ENCODE measurements around the gene SORCS3. TPM values are rescaled to one million over a fixed set of nuclear protein-coding genes. Genes with fewer than 3 reads are reported as not detected.
A peak's percentile ranks its signal among the peaks of the same experiment; 100 is the strongest.

Gene SORCS3
- total and polyA plus RNA-seq, 4 donors = 0.93 TPM; not detected in 3

DNA sequence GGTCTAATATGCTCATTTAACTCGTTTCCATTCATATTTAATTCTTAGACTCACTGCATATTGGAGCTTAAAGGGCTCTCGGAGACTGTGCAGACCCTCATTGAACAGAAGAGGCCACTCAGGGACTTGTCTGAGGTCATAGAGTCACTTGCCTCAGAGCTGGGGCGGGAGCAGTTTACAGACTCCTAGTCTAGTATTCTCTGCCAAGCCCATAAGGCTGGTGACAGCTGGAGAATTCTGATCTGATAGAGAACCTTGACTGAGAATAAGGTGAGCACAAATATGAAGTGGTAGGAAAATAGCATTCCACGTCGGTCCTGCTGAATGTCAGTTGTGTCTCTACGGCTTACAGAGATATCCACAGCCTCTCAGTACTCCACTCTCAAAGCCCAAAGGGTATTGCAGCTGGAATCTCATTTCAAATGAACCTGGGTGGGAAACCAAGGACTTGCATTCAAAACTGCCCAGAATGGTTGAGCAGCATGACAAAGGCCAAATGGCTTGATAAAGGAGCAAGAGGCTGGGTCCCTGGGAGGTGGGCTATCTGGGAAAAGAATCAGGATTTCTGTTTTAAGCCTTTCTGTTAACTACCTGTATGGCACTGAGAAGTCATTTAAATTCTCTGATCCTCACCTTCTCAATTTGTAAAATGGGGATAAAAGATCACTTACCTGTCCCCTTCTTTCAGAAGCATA, 283.2 kb downstream of the SORCS3 start:
- no peak overlapping the region for H3K4me3 ChIP-seq (ENCODE audit: low read depth in 1 of 3, low read length in 3 of 3)
- TF ChIP-seq EGR1 (IDR thresholded peaks at IDR 0.05; ENCODE audit: low read depth in 2 of 2) (no peak), GABPA (IDR thresholded peaks at IDR 0.05 in 1 of 2, conservative IDR thresholded peaks at IDR 0.05 in 1 of 2) (no peak), FOXA1 (IDR thresholded peaks at IDR 0.05) (no peak), TAF1 (conservative IDR thresholded peaks at IDR 0.05) (no peak), JUND (IDR thresholded peaks at IDR 0.05) (no peak), HNF4A (conservative IDR thresholded peaks at IDR 0.05) (no peak), NR2F2 (IDR thresholded peaks at IDR 0.05) (no peak), FOXA2 (IDR thresholded peaks at IDR 0.05) (no peak), YY1 (IDR thresholded peaks at IDR 0.05) (no peak), RXRA (IDR thresholded peaks at IDR 0.05) (no peak), SP1 (IDR thresholded peaks at IDR 0.05) (no peak)
- TF ChIP-seq, protein P1, sequence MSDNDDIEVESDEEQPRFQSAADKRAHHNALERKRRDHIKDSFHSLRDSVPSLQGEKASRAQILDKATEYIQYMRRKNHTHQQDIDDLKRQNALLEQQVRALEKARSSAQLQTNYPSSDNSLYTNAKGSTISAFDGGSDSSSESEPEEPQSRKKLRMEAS (IDR thresholded peaks at IDR 0.05) = no peak
- TF ChIP-seq, protein P2, sequence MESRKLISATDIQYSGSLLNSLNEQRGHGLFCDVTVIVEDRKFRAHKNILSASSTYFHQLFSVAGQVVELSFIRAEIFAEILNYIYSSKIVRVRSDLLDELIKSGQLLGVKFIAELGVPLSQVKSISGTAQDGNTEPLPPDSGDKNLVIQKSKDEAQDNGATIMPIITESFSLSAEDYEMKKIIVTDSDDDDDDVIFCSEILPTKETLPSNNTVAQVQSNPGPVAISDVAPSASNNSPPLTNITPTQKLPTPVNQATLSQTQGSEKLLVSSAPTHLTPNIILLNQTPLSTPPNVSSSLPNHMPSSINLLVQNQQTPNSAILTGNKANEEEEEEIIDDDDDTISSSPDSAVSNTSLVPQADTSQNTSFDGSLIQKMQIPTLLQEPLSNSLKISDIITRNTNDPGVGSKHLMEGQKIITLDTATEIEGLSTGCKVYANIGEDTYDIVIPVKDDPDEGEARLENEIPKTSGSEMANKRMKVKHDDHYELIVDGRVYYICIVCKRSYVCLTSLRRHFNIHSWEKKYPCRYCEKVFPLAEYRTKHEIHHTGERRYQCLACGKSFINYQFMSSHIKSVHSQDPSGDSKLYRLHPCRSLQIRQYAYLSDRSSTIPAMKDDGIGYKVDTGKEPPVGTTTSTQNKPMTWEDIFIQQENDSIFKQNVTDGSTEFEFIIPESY (IDR thresholded peaks at IDR 0.05) = no peak
- H3K9me3 ChIP-seq (ENCODE audit: control insufficient read depth in 4 of 4, low read length in 3 of 4) = no peaks in the 10 kb centered on the region
- no peaks in the 10 kb centered on the region for H3K36me3 ChIP-seq (ENCODE audit: control insufficient read depth in 4 of 4, insufficient read depth in 3 of 4, low read depth in 1 of 4, low read length in 3 of 4)
- H3K27me3 ChIP-seq (ENCODE audit: control insufficient read depth in 4 of 4, insufficient read depth in 4 of 4, low read length in 3 of 4) = peaks cover 0 to 4% (median 0%) of the 10 kb centered on the region in 4 donors
- WGBS = 61% methylated on average over 6 of the region's 6 CpGs
- DNase-seq (ENCODE audit: low spot score) = no peak
- H3K9ac ChIP-seq (ENCODE audit: low read depth in 1 of 2, low read length in 2 of 2) = no peak overlapping the region
- no peak overlapping the region for H3K27ac ChIP-seq (ENCODE audit: low read depth in 1 of 2, low read length in 2 of 2)
- H3K4me1 ChIP-seq (ENCODE audit: control insufficient read depth in 4 of 4, insufficient read depth in 4 of 4, low read length in 3 of 4) = no peaks in the 10 kb centered on the region

DNA sequence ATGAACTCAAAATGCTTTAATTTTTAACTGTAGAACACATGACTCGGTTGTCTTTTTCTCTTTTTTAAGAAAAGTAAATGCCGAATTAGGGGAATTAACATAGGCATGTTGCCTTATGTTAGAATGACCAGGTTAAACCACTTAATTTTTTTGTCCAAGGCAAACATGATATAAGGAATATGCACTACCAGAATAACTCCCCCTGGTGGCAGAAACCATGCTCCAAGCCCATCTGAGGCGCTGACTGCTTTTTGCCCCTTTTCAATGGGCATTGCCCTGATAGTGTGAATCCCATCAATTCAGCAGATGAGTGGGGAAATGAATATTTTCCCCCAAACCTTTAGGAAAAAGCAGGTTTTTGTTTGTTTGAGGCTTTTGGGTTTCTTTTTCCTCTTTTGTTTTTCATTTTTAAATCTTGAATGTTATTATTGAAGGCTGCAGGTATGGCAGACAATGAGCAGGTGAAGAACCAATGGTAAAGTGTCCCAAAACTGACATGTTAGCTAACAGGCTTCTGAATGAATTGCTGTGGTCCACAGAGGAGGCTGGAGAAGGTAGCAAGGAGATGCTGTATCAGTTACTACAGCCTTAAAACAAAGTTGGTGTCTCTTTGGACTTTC, 284.3 kb downstream of the SORCS3 start:
- 23% methylated on average over 3 of the region's 3 CpGs for WGBS

More for the DNA sequence above, 284.3 kb downstream of the SORCS3 start:
- Histone ChIP-seq H3K4me3 (ENCODE audit: low read depth in 1 of 3, low read length in 3 of 3) (no peak overlapping the region), H3K27me3 (ENCODE audit: control insufficient read depth in 4 of 4, insufficient read depth in 4 of 4, low read length in 3 of 4) (peaks cover 0 to 2% (median 0%) of the 10 kb centered on the region in 4 donors), H3K36me3 (ENCODE audit: control insufficient read depth in 4 of 4, insufficient read depth in 3 of 4, low read depth in 1 of 4, low read length in 3 of 4) (no peaks in the 10 kb centered on the region), H3K27ac (ENCODE audit: low read depth in 1 of 2, low read length in 2 of 2) (no peak overlapping the region), H3K9me3 (ENCODE audit: control insufficient read depth in 4 of 4, low read length in 3 of 4) (no peaks in the 10 kb centered on the region), H3K9ac (ENCODE audit: low read depth in 1 of 2, low read length in 2 of 2) (no peak overlapping the region), H3K4me1 (ENCODE audit: control insufficient read depth in 4 of 4, insufficient read depth in 4 of 4, low read length in 3 of 4) (no peaks in the 10 kb centered on the region)
- TF ChIP-seq, protein P3, sequence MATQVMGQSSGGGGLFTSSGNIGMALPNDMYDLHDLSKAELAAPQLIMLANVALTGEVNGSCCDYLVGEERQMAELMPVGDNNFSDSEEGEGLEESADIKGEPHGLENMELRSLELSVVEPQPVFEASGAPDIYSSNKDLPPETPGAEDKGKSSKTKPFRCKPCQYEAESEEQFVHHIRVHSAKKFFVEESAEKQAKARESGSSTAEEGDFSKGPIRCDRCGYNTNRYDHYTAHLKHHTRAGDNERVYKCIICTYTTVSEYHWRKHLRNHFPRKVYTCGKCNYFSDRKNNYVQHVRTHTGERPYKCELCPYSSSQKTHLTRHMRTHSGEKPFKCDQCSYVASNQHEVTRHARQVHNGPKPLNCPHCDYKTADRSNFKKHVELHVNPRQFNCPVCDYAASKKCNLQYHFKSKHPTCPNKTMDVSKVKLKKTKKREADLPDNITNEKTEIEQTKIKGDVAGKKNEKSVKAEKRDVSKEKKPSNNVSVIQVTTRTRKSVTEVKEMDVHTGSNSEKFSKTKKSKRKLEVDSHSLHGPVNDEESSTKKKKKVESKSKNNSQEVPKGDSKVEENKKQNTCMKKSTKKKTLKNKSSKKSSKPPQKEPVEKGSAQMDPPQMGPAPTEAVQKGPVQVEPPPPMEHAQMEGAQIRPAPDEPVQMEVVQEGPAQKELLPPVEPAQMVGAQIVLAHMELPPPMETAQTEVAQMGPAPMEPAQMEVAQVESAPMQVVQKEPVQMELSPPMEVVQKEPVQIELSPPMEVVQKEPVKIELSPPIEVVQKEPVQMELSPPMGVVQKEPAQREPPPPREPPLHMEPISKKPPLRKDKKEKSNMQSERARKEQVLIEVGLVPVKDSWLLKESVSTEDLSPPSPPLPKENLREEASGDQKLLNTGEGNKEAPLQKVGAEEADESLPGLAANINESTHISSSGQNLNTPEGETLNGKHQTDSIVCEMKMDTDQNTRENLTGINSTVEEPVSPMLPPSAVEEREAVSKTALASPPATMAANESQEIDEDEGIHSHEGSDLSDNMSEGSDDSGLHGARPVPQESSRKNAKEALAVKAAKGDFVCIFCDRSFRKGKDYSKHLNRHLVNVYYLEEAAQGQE (IDR thresholded peaks at IDR 0.05) = no peak
- TF ChIP-seq FOXA1 (IDR thresholded peaks at IDR 0.05) = no peak
- no peak for TF ChIP-seq SP1 (IDR thresholded peaks at IDR 0.05)
- TF ChIP-seq, protein P4, sequence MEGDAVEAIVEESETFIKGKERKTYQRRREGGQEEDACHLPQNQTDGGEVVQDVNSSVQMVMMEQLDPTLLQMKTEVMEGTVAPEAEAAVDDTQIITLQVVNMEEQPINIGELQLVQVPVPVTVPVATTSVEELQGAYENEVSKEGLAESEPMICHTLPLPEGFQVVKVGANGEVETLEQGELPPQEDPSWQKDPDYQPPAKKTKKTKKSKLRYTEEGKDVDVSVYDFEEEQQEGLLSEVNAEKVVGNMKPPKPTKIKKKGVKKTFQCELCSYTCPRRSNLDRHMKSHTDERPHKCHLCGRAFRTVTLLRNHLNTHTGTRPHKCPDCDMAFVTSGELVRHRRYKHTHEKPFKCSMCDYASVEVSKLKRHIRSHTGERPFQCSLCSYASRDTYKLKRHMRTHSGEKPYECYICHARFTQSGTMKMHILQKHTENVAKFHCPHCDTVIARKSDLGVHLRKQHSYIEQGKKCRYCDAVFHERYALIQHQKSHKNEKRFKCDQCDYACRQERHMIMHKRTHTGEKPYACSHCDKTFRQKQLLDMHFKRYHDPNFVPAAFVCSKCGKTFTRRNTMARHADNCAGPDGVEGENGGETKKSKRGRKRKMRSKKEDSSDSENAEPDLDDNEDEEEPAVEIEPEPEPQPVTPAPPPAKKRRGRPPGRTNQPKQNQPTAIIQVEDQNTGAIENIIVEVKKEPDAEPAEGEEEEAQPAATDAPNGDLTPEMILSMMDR (IDR thresholded peaks at IDR 0.05; ENCODE audit: low read depth, low read length, missing input control) = peak; percentile 60
- TF ChIP-seq, protein P5, sequence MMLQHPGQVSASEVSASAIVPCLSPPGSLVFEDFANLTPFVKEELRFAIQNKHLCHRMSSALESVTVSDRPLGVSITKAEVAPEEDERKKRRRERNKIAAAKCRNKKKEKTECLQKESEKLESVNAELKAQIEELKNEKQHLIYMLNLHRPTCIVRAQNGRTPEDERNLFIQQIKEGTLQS (IDR thresholded peaks at IDR 0.05) = no peak
- peak; percentile 56 to 71 for TF ChIP-seq RAD21 (IDR thresholded peaks at IDR 0.05)
- no peak for DNase-seq (ENCODE audit: low spot score)
